Liver (tissue), 9 donors: ENCODE data around the gene NOL9. TPM values are rescaled to one million over a fixed set of nuclear protein-coding genes. Genes with fewer than 3 reads are reported as not detected.

Source experiments
- DNase-seq: peaks from one replicate; pipeline ENCODE4 v3.0.0-alpha.2; 2017; ENCODE audit warnings: low spot score
- H3K27ac ChIP-seq, 2 donors: one replicate each; pipeline ENCODE4 v1.7.0; 2013; ENCODE audit warnings: inconsistent platforms in 2 of 2, low read length in 2 of 2, control low read depth in 1 of 2, low read depth in 1 of 2, mild to moderate bottlenecking in 1 of 2
- H3K27me3 ChIP-seq, 4 donors: one replicate each; pipeline versions ENCODE4 v1.6.1 to v1.7.0; 2013; ENCODE audit warnings: low read length in 3 of 4, inconsistent platforms in 1 of 4, mild to moderate bottlenecking in 1 of 4, moderate library complexity in 1 of 4; ENCODE audit not compliant: control insufficient read depth in 4 of 4, insufficient read depth in 4 of 4
- H3K36me3 ChIP-seq, 4 donors: one replicate each; pipeline versions ENCODE4 v1.6.1 to v1.7.0; 2013; ENCODE audit warnings: low read length in 3 of 4, mild to moderate bottlenecking in 3 of 4, low read depth in 1 of 4, moderate library complexity in 1 of 4; ENCODE audit not compliant: control insufficient read depth in 4 of 4, insufficient read depth in 3 of 4
- H3K4me1 ChIP-seq, 4 donors: one replicate each; pipeline versions ENCODE4 v1.6.1 to v1.7.0; 2013; ENCODE audit warnings: low read length in 3 of 4, mild to moderate bottlenecking in 3 of 4, moderate library complexity in 1 of 4; ENCODE audit not compliant: control insufficient read depth in 4 of 4, insufficient read depth in 4 of 4
- H3K4me3 ChIP-seq, 3 donors: one replicate each; pipeline versions ENCODE4 v1.6.1 to v1.7.0; 2013; ENCODE audit warnings: low read length in 3 of 3, control low read depth in 1 of 3, low read depth in 1 of 3, mild to moderate bottlenecking in 1 of 3
- H3K9ac ChIP-seq, 2 donors: one replicate each; pipeline ENCODE4 v1.7.0; 2013; ENCODE audit warnings: low read length in 2 of 2, mild to moderate bottlenecking in 2 of 2, moderate library complexity in 2 of 2, control low read depth in 1 of 2, low read depth in 1 of 2
- H3K9me3 ChIP-seq, 4 donors: one replicate each; pipeline versions ENCODE4 v1.6.1 to v1.7.0; 2013; ENCODE audit warnings: low read length in 3 of 4; ENCODE audit not compliant: control insufficient read depth in 4 of 4
- ATF3 ChIP-seq: IDR thresholded peaks from 2 replicates; pipeline ENCODE4 v1.6.1; 2016; ENCODE audit warnings: antibody characterized with exemption
- EGR1 ChIP-seq, 2 donors: IDR thresholded peaks; 2 replicates each; pipeline ENCODE4 v1.6.1; 2016 to 2018; ENCODE audit warnings: antibody characterized with exemption in 2 of 2, low read depth in 2 of 2
- FOXA1 ChIP-seq: IDR thresholded peaks from 2 replicates; pipeline ENCODE4 v1.6.1; 2016; ENCODE audit warnings: antibody characterized with exemption
- FOXA2 ChIP-seq: IDR thresholded peaks from 2 replicates; pipeline ENCODE4 v1.6.1; 2016; ENCODE audit warnings: antibody characterized with exemption
- GABPA ChIP-seq, 2 donors: IDR thresholded peaks in 1 of 2; conservative IDR thresholded peaks in 1 of 2; 2 replicates each; pipeline ENCODE4 v1.6.1; 2016; ENCODE audit warnings: antibody characterized with exemption in 2 of 2, mild to moderate bottlenecking in 1 of 2, moderate library complexity in 1 of 2
- HNF4A ChIP-seq, 2 donors: conservative IDR thresholded peaks; 2 replicates each; pipeline ENCODE4 v1.6.1; 2016; ENCODE audit warnings: antibody characterized with exemption in 2 of 2, mild to moderate bottlenecking in 2 of 2
- HNF4G ChIP-seq: IDR thresholded peaks from 2 replicates; pipeline ENCODE4 v1.6.1; 2016; ENCODE audit warnings: antibody characterized with exemption
- JUND ChIP-seq, 2 donors: IDR thresholded peaks; 2 replicates each; pipeline ENCODE4 v1.6.1; 2016; ENCODE audit warnings: antibody characterized with exemption in 2 of 2
- NR2F2 ChIP-seq: IDR thresholded peaks from 2 replicates; pipeline ENCODE4 v1.6.1; 2016; ENCODE audit warnings: antibody characterized with exemption
- RAD21 ChIP-seq, 2 donors: IDR thresholded peaks; 2 replicates each; pipeline ENCODE4 v1.6.1; 2016; ENCODE audit warnings: antibody characterized with exemption in 2 of 2, mild to moderate bottlenecking in 2 of 2
- REST ChIP-seq: IDR thresholded peaks from 2 replicates; pipeline ENCODE4 v1.6.1; 2016; ENCODE audit warnings: antibody characterized with exemption, mild to moderate bottlenecking
- RXRA ChIP-seq, 2 donors: IDR thresholded peaks; 2 replicates each; pipeline ENCODE4 v1.6.1; 2017 to 2018; ENCODE audit warnings: antibody characterized with exemption in 2 of 2, mild to moderate bottlenecking in 1 of 2
- SP1 ChIP-seq: IDR thresholded peaks from 2 replicates; pipeline ENCODE4 v1.6.1; 2018; ENCODE audit warnings: antibody characterized with exemption, mild to moderate bottlenecking
- TAF1 ChIP-seq: conservative IDR thresholded peaks from 2 replicates; pipeline ENCODE4 v1.6.1; 2016; ENCODE audit warnings: antibody characterized with exemption, mild to moderate bottlenecking
- YY1 ChIP-seq: IDR thresholded peaks from 2 replicates; pipeline ENCODE4 v1.6.1; 2016; ENCODE audit warnings: antibody characterized with exemption, mild to moderate bottlenecking
- ZBTB33 ChIP-seq: IDR thresholded peaks from 2 replicates; pipeline ENCODE4 v1.6.1; 2016; ENCODE audit warnings: antibody characterized with exemption
- WGBS: extraction: QIAGEN DNeasy Blood & Tissue Kit; methylation state at CpG from one replicate; pipeline ENCODE4 v1.1.7; 2013; 5-methylcytosine and 5-hydroxymethylcytosine counted together
- polyA plus RNA-seq, 2 donors: library from polyadenylated mRNA; stranded (reverse) in 1 of 2; unstranded in 1 of 2; fragments of 200-250 nt in 1 of 2; fragments of >200 nt in 1 of 2; fragmentation: Nextera tagmentation in 1 of 2; extraction: Ambion mirVana in 1 of 2; gene quantifications; one replicate each; pipeline versions ENCODE4 v1.2.1 to v1.2.3, GENCODE V29; 2013 to 2015
- total RNA-seq, 2 donors: library from RNA; depleted of rRNA; stranded (reverse); fragments of >200 nt; gene quantifications; one replicate each; pipeline ENCODE4 v1.2.3, GENCODE V29; 2014
- TF ChIP-seq, protein P1 (sequence below): IDR thresholded peaks from 2 replicates; pipeline ENCODE4 v1.6.1; 2016; ENCODE audit warnings: antibody characterized with exemption
- TF ChIP-seq, protein P2 (sequence below): fragments of 150-350 bp; IDR thresholded peaks from 2 replicates; pipeline ENCODE4 v1.5.1; 2017; ENCODE audit warnings: improper control_type of control experiment, low read depth, low read length; ENCODE audit not compliant: missing input control
- donor health status: healthy.
- donor health status: healthy.
- donor health status: healthy.
- donor health status: healthy.
- donor health status: healthy.

The NOL9 gene
- total and polyA plus RNA-seq, 4 donors, result 2.1 to 15.1 (median 9.4) TPM

DNA sequence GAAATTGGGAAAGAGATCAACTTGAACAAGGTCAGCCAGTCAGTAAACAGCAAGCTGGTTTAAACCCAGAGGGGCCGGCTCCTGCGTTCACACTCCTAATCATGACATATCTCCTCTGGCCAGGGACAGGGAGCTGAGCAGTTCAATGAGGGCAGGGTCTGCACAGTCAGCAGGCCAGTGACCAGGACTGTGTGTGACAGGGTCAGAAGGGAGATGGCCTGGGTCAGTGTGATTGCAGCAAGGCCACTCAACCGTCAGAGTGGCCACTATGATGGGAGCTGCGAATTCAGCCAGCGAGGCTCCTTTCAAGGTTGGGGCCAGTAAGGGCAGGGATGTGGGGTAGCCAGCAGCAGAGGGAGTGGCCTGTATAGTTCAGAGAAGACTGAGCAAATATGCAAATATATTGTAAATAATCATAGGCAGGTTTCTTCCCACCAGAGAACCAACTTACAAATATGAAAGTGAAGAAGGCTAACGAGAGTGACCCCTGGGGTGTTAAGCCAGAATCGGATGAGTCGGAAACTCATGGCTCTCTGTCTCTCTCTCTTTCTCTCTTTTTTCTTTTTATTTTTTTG is 20.0 kb downstream of the NOL9 start:
- no peak overlapping the region for H3K4me3 ChIP-seq
- H3K4me1 ChIP-seq, result peaks cover 0 to 12% (median 9%) of the 10 kb centered on the region in 4 donors
- no peaks in the 10 kb centered on the region for H3K27me3 ChIP-seq
- H3K9ac ChIP-seq, result no peak overlapping the region
- no peak for DNase-seq
- H3K9me3 ChIP-seq, result no peaks in the 10 kb centered on the region
- WGBS, result 67% methylated on average over 8 of the region's 8 CpGs
- peaks cover 8 to 29% (median 22%) of the 10 kb centered on the region in 4 donors for H3K36me3 ChIP-seq
- peak overlapping the region in 1 of 2 donors; percentile 23 for H3K27ac ChIP-seq
- TF ChIP-seq HNF4A (conservative IDR thresholded peaks at IDR 0.05) (no peak), RXRA (IDR thresholded peaks at IDR 0.05) (peak; percentile 11 to 23)

GRCh38 chr1:6531996-6532395 is 22.3 kb downstream of the NOL9 start:
- H3K36me3 ChIP-seq, result peaks cover 14 to 44% (median 35%) of the 10 kb centered on the region in 4 donors
- H3K27ac ChIP-seq, result no peak overlapping the region
- H3K4me1 ChIP-seq, result peaks cover 0 to 12% (median 9%) of the 10 kb centered on the region in 4 donors
- no peaks in the 10 kb centered on the region for H3K9me3 ChIP-seq
- WGBS, result 90% methylated on average over 5 of the region's 5 CpGs
- TF ChIP-seq GABPA (IDR thresholded peaks at IDR 0.05 in 1 of 2, conservative IDR thresholded peaks at IDR 0.05 in 1 of 2) (no peak), REST (no peak), JUND (IDR thresholded peaks at IDR 0.05) (no peak), ZBTB33 (no peak), RAD21 (IDR thresholded peaks at IDR 0.05) (no peak), EGR1 (IDR thresholded peaks at IDR 0.05; ENCODE audit: low read depth in 2 of 2) (no peak), ATF3 (no peak), TAF1 (no peak), YY1 (no peak), HNF4A (conservative IDR thresholded peaks at IDR 0.05) (no peak), FOXA2 (no peak), FOXA1 (no peak), HNF4G (no peak), SP1 (no peak), RXRA (IDR thresholded peaks at IDR 0.05) (no peak), NR2F2 (no peak)
- TF ChIP-seq, protein P1, sequence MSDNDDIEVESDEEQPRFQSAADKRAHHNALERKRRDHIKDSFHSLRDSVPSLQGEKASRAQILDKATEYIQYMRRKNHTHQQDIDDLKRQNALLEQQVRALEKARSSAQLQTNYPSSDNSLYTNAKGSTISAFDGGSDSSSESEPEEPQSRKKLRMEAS, result no peak
- TF ChIP-seq, protein P2, sequence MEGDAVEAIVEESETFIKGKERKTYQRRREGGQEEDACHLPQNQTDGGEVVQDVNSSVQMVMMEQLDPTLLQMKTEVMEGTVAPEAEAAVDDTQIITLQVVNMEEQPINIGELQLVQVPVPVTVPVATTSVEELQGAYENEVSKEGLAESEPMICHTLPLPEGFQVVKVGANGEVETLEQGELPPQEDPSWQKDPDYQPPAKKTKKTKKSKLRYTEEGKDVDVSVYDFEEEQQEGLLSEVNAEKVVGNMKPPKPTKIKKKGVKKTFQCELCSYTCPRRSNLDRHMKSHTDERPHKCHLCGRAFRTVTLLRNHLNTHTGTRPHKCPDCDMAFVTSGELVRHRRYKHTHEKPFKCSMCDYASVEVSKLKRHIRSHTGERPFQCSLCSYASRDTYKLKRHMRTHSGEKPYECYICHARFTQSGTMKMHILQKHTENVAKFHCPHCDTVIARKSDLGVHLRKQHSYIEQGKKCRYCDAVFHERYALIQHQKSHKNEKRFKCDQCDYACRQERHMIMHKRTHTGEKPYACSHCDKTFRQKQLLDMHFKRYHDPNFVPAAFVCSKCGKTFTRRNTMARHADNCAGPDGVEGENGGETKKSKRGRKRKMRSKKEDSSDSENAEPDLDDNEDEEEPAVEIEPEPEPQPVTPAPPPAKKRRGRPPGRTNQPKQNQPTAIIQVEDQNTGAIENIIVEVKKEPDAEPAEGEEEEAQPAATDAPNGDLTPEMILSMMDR, result no peak
- no peak overlapping the region for H3K4me3 ChIP-seq
- H3K27me3 ChIP-seq, result no peaks in the 10 kb centered on the region
- no peak overlapping the region for H3K9ac ChIP-seq
- DNase-seq, result no peak
